Esophagus squamous epithelium (tissue), 5 donors: ENCODE data around the gene POLN. TPM values are rescaled to one million over a fixed set of nuclear protein-coding genes. Genes with fewer than 3 reads are reported as not detected.
A peak's percentile ranks its signal among the peaks of the same experiment; 100 is the strongest.

ENCODE experiments used
- DNase-seq: peaks from one replicate; lab custom pipeline; 2025; lab: John Stamatoyannopoulos, UW
- H3K27ac ChIP-seq, 4 donors: fragments of 200-600 bp; sonication (generic); one replicate each; pipeline ENCODE4 v1.5.1; 2016 to 2019; ENCODE audit warnings: mild to moderate bottlenecking in 1 of 4
- H3K27me3 ChIP-seq, 4 donors: fragments of 200-600 bp; sonication (generic); 1 replicate in 3 of 4; 2 replicates in 1 of 4; pipeline versions ENCODE4 v1.5.1 to v1.6.0; 2017 to 2021; ENCODE audit warnings: antibody characterized with exemption in 1 of 4
- H3K36me3 ChIP-seq, 3 donors: fragments of 200-600 bp; sonication (generic); one replicate each; pipeline ENCODE4 v1.5.1; 2016 to 2019
- H3K4me1 ChIP-seq, 3 donors: fragments of 200-600 bp; sonication (generic); one replicate each; pipeline ENCODE4 v1.5.1; 2017 to 2019
- H3K4me3 ChIP-seq, 4 donors: fragments of 200-600 bp; sonication (generic); 1 replicate in 3 of 4; 2 replicates in 1 of 4; pipeline ENCODE4 v1.5.1; 2016 to 2019; ENCODE audit warnings: mild to moderate bottlenecking in 2 of 4, moderate library complexity in 1 of 4
- H3K9me3 ChIP-seq, 3 donors: fragments of 200-600 bp; sonication (generic); one replicate each; pipeline ENCODE4 v1.5.1; 2016 to 2019
- CTCF ChIP-seq, 6 experiments: fragments of 450-650 bp in 4 of 6; fragments of 200-600 bp in 2 of 6; sonication (generic) in 2 of 6; IDR thresholded peaks; one replicate each; pipeline ENCODE4 v1.5.1; 2016 to 2019; ENCODE audit warnings: antibody characterized with exemption in 6 of 6, mild to moderate bottlenecking in 4 of 6, moderate library complexity in 4 of 6
- POLR2A ChIP-seq, 4 donors: fragments of 450-650 bp; IDR thresholded peaks; one replicate each; pipeline ENCODE4 v1.6.1; 2017; ENCODE audit warnings: antibody characterized with exemption in 4 of 4, mild to moderate bottlenecking in 4 of 4, moderate library complexity in 3 of 4
- WGBS, 2 donors: methylation state at CpG; one replicate each; pipeline ENCODE4 v1.1.5; 2018; 5-methylcytosine and 5-hydroxymethylcytosine counted together
- intact Hi-C: fragments of 100-400 bp; cut with DNase I; formaldehyde crosslinking; loops from one replicate; pipeline ENCODE4 v1.15.0; 2022
- total RNA-seq, 4 donors: library from RNA; depleted of rRNA; stranded (reverse); fragments of >200 nt; gene quantifications; one replicate each; pipeline ENCODE4 v1.1.0, GENCODE V29; 2016
- donor health status: DM: yes; HTN: yes; CAD: no.

POLN gene
- total RNA-seq, 4 donors from 2014 or later = 0.19 to 1.5 (median 1.2) TPM

DNA sequence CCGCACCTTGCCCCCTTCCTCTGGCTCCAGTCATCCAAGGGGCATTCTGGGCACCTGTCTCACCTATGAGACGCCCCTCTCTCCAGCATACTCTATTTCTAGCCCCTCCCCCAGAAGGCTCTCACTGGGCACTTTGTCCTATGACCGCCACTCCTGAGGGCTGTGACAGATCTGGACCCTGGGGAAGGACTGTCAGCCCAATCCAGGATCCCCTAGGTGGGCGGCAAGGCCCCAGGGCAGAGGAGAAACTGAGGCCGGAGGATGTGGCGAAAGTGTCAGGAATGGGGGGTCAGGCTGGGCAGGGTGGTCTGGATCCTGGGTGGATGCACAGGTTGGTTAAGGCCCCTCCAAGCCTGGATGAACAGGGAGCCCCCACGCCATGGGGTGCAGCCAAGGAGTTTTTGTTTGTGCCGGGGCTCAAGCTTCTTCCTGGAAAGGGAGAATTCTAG lies 198.9 kb downstream of the POLN start:
- Histone ChIP-seq H3K27ac (no peak overlapping the region), H3K4me1 (peaks cover 21 to 39% (median 24%) of the 10 kb centered on the region in 3 donors), H3K4me3 (peak overlapping the region in 2 of 4 donors; percentile 76 to 79), H3K27me3 (peaks cover 8 to 90% (median 15%) of the 10 kb centered on the region in 4 donors), H3K36me3 (no peaks in the 10 kb centered on the region), H3K9me3 (no peaks in the 10 kb centered on the region)
- intact Hi-C loops = no loop called here
- no peak for DNase-seq
- TF ChIP-seq POLR2A (IDR thresholded peaks at IDR 0.05) (no peak), CTCF (IDR thresholded peaks at IDR 0.05) (no peak)
- WGBS, 2 donors = 89 to 93% methylated on average over 3 of the region's 8 CpGs

- H3K36me3 ChIP-seq = no peaks in the 10 kb centered on the region
- H3K9me3 ChIP-seq = no peaks in the 10 kb centered on the region
- no peak for DNase-seq
- WGBS, 2 donors = no CpG with 5 or more reads among the region's 80 CpGs
- peaks cover 8 to 84% (median 15%) of the 10 kb centered on the region in 4 donors for H3K27me3 ChIP-seq
- intact Hi-C loops = no loop called here
- peaks cover 21 to 39% (median 24%) of the 10 kb centered on the region in 3 donors for H3K4me1 ChIP-seq
- peak overlapping the region; percentile 49 to 79 (median 64) for H3K4me3 ChIP-seq
- H3K27ac ChIP-seq = peak overlapping the region in 1 of 4 donors; percentile 36
- no peak for TF ChIP-seq POLR2A (IDR thresholded peaks at IDR 0.05)
- no peak for TF ChIP-seq CTCF (IDR thresholded peaks at IDR 0.05)
Observed at GRCh38 chr4:2042204-2042946, 199.5 kb downstream of the POLN start.

- H3K27ac ChIP-seq = peak overlapping the region in 1 of 4 donors; percentile 36
- no peaks in the 10 kb centered on the region for H3K36me3 ChIP-seq
- DNase-seq = peak; percentile 13
- H3K4me3 ChIP-seq = peak overlapping the region; percentile 49 to 79 (median 64)
- no peaks in the 10 kb centered on the region for H3K9me3 ChIP-seq
- peaks cover 8 to 83% (median 15%) of the 10 kb centered on the region in 4 donors for H3K27me3 ChIP-seq
- TF ChIP-seq CTCF (IDR thresholded peaks at IDR 0.05) = no peak
- TF ChIP-seq POLR2A (IDR thresholded peaks at IDR 0.05) = no peak
- 1% methylated on average over 16 of the region's 94 CpGs; no CpG with 5 or more reads in 1 of the 2 donors for WGBS, 2 donors
- intact Hi-C loops = no loop called here
- peaks cover 21 to 32% (median 24%) of the 10 kb centered on the region in 3 donors for H3K4me1 ChIP-seq
Observed at GRCh38 chr4:2041239-2042130, 200.4 kb downstream of the POLN start.

DNA sequence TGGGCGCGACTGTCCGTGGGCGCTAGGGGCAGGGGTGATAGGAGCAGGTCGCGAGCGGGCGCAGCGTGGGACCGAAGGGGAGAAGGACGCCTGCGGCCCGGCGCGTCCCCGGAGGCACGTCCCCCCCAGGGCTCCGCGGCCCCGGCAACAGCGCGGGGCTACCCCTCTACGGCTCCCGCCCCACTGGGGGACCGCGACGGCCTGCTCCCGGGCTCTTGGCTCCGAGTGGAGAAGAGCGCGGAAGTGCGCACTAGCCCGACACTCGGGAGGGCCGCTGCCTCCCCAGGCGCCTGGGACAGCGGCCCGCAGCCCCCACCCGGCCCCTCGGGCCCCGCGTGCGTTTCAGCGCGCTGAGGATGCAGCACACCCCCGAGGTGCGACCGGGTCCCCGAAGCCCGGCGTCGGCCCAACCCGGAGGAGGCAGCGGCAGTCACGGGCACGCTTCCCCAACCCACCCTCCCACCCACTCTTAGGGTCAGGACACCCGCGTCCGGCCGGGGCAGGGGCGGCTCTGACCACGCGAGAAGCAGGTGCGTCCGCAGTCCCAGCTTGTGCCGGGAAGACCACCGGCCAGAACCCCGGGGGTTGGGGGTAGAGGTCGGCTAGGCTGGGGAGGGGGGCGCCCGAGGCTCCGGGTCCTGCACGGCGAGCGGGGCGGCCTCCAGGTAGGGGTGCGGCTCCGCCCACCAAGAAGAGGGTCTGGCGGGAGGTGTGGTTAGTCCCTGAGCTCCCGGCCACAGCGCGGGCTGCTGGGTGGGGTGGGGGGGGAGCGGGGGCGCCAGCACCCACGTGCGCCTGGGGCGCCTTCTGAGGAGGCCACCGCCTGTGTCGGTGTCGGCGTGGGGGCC lies 201.3 kb downstream of the POLN start:
- no peak overlapping the region for H3K27ac ChIP-seq
- 17% methylated on average over 9 of the region's 91 CpGs; no CpG with 5 or more reads in 1 of the 2 donors for WGBS, 2 donors
- peak overlapping the region; percentile 49 to 79 (median 64) for H3K4me3 ChIP-seq
- no peaks in the 10 kb centered on the region for H3K36me3 ChIP-seq
- H3K9me3 ChIP-seq = no peaks in the 10 kb centered on the region
- TF ChIP-seq POLR2A (IDR thresholded peaks at IDR 0.05) (no peak), CTCF (IDR thresholded peaks at IDR 0.05) (no peak)
- intact Hi-C loops = no loop called here
- H3K4me1 ChIP-seq = peaks cover 21 to 32% (median 24%) of the 10 kb centered on the region in 3 donors
- peaks cover 8 to 84% (median 15%) of the 10 kb centered on the region in 4 donors for H3K27me3 ChIP-seq
- DNase-seq = no peak
